Right forelimb (tissue), 1 donor: ENCODE results near the gene PITPNC1.
"Not testable (repeated sequence)": the region's sequence is repeated elsewhere in the genome, so short reads cannot be mapped to it uniquely, and the experiment has no call there.

ENCODE experiments used
- DNase-seq: peaks from one replicate; pipeline ENCODE4 v3.0.0-alpha.2; 2018

PITPNC1 gene

GRCh38 chr17:67700725-67701119, 323.6 kb downstream of the PITPNC1 start:
- DNase-seq = no peak

- DNase-seq = not testable (repeated sequence)
Observed at GRCh38 chr17:67702861-67703260, 325.8 kb downstream of the PITPNC1 start.

GRCh38 chr17:67707442-67707841, 330.4 kb downstream of the PITPNC1 start:
- DNase-seq = no peak

GRCh38 chr17:67708378-67708777, 331.3 kb downstream of the PITPNC1 start:
- no peak for DNase-seq

GRCh38 chr17:67711916-67712315, 334.8 kb downstream of the PITPNC1 start:
- DNase-seq = no peak

- no peak for DNase-seq
Observed at GRCh38 chr17:67712375-67712774, 335.3 kb downstream of the PITPNC1 start.

GRCh38 chr17:67713169-67713568, 336.1 kb downstream of the PITPNC1 start:
- DNase-seq = no peak

- no peak for DNase-seq
Observed at GRCh38 chr17:67716405-67716798, 339.3 kb downstream of the PITPNC1 start.

- DNase-seq = no peak
Observed at GRCh38 chr17:67717192-67717623, 340.1 kb downstream of the PITPNC1 start.

GRCh38 chr17:67717624-67718324, 340.7 kb downstream of the PITPNC1 start, which contains the start of gene NOL11:
Gene NOL11 (plus strand): TSS chr17:67717936. CDS start chr17:67717948, 12 bp downstream.
- DNase-seq = peak; percentile 100

- DNase-seq = no peak
Observed at GRCh38 chr17:67718325-67718941, 341.4 kb downstream of the PITPNC1 start.

- no peak for DNase-seq
Observed at GRCh38 chr17:67725373-67725791, 348.3 kb downstream of the PITPNC1 start.

GRCh38 chr17:67725807-67726206, 348.7 kb downstream of the PITPNC1 start:
- DNase-seq = no peak

- not testable (repeated sequence) for DNase-seq
Observed at GRCh38 chr17:67727152-67728039, 350.3 kb downstream of the PITPNC1 start.

- no peak for DNase-seq
Observed at GRCh38 chr17:67729903-67730302, 352.8 kb downstream of the PITPNC1 start.

GRCh38 chr17:67730731-67731130, 353.6 kb downstream of the PITPNC1 start:
- no peak for DNase-seq

- DNase-seq = no peak
Observed at GRCh38 chr17:67733449-67733848, 356.4 kb downstream of the PITPNC1 start.

- DNase-seq = no peak
Observed at GRCh38 chr17:67737145-67737544, 360.1 kb downstream of the PITPNC1 start.

- DNase-seq = no peak
Observed at GRCh38 chr17:67742025-67742424, 364.9 kb downstream of the PITPNC1 start.
